ENCODE results near the gene NTM.

NTM gene

GRCh38 chr11:131912134-131912533, 541.7 kb downstream of the NTM start:
- DNase-seq (ENCODE audit: low read depth, low spot score): no peak
- H3K27ac ChIP-seq: peak overlapping the region; percentile 77

DNA sequence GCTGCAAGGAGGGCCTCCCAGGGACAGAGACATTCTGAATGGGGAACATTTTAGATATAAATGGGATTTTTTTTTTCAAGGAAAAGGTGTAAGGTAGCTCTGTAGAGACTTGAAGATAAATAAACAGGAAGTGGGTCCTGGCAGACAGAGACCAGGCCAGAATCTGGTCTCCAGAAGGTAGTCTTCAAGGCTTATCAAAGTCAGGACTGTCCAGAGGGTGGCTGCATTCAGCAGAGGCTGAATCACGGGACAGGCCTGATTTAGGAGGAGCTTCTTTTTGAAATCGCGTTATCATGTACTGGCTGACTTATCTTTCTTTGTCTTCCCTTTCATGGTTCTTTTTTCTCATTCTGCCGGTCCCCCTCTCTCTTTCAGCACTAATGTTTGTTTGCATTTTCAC, 542.9 kb downstream of the NTM start:
- no peak for DNase-seq (ENCODE audit: low read depth, low spot score)
- peak overlapping the region; percentile 77 for H3K27ac ChIP-seq

- no peak overlapping the region for H3K27ac ChIP-seq
- DNase-seq (ENCODE audit: low read depth, low spot score): no peak
These were observed 544.0 kb downstream of the NTM start for GRCh38 chr11:131914361-131914774.

GRCh38 chr11:131916638-131917037, 546.2 kb downstream of the NTM start:
- no peak overlapping the region for H3K27ac ChIP-seq
- no peak for DNase-seq (ENCODE audit: low read depth, low spot score)

GRCh38 chr11:131917634-131918384, 547.4 kb downstream of the NTM start:
- H3K27ac ChIP-seq: no peak overlapping the region
- no peak for DNase-seq (ENCODE audit: low read depth, low spot score)

- DNase-seq (ENCODE audit: low read depth, low spot score): no peak
- H3K27ac ChIP-seq: no peak overlapping the region
These were observed 548.2 kb downstream of the NTM start for GRCh38 chr11:131918663-131919062.

- DNase-seq (ENCODE audit: low read depth, low spot score): no peak
- H3K27ac ChIP-seq: no peak overlapping the region
These were observed 551.8 kb downstream of the NTM start for GRCh38 chr11:131922220-131922619.

DNA sequence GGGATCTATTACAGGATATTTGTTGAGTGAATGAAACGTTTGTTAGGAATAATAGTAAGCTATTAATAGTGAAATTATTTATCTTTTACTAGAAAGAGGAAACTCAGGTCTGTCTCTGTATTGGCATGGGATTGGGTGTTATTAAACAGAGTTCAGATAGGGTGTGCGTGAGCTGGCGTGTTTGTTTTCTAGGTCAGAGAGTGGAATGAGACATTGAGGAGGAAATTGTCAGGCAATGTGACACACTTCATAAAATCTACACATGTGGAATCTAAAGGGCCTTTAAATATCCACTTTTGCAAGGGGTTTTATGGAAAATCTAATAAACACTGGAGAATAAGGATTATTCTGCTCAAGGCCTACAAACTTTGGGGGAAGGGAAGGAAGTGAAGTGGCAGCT, 552.9 kb downstream of the NTM start:
- DNase-seq (ENCODE audit: low read depth, low spot score): no peak
- no peak overlapping the region for H3K27ac ChIP-seq

DNA sequence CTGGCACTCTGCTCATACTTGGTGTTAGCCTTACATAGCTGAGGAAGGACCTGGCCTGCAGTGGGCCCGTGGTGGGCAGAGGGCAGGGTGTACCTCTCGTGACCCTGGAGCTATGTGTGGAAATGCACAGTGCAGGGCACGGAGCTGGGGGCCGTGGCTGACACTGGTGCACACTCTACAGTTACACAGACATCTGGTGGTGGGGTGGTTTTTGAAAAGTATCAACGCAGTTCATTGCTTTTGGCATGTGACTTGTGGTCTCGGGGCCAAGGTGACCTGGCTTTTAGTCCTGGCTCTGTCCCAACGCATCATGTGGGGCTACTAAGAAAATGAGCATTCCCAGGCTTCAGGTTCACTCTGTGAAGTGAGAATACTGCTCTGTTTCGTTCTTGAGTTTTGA, 553.6 kb downstream of the NTM start:
- peak overlapping the region; percentile 16 for H3K27ac ChIP-seq

DNA sequence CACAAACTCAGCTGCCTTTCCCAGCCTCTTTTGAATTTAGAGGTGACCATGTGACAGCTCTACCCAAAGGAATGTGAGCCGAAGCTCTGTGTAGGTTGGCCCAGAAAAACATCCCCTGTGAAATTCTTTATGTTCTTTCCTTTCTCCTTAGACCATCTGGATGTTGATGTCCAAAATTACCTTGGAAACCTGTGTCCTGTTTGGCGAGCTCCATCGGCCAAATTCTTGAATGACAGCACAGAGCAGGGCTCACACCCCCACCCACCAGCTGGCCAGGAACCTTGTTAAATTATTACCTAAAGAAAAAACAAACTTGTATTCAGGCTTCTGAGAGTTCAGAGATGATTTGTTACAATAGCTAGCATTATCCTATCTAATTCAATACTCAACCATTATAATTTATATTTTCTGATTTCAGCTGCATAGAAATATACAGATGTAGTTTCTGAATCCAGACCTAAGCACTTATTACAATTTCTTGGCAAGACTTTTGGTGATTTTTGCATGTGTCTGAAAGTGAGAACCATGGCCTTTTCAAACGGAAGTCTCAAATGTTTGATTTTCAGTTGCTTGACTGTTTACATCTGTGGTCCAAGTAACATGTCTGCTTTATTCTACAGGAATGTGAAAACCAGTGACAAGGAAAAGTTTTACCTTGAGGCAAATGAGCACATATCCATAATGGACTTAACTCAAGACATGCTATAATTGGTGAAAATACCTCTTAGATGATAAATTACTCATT, 554.2 kb downstream of the NTM start:
- peak overlapping the region; percentile 16 for H3K27ac ChIP-seq
- no peak for DNase-seq (ENCODE audit: low read depth, low spot score)

More for the DNA sequence above, 553.6 kb downstream of the NTM start:
- DNase-seq (ENCODE audit: low read depth, low spot score): no peak

DNA sequence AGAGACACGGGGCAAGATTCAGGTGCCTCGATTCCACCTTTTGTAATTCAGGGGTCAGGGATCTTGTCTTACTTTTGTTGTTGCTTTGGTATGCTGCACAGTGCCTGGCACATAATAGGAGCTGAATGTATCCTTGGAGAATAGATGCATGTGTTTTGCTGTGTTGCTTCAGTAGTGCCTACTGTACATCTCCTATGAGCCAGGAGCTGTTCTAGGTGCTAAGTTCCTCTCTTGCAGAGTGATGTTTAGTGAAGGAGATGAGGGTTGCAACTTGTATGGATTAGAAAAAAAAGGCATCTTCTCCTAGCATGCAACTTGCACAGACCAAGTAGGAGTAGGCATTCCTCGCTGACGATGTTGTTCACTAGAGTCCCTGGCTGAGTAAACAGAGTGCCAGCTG, 555.4 kb downstream of the NTM start:
- no peak overlapping the region for H3K27ac ChIP-seq
- no peak for DNase-seq (ENCODE audit: low read depth, low spot score)

GRCh38 chr11:131928992-131929391, 558.6 kb downstream of the NTM start:
- H3K27ac ChIP-seq: no peak overlapping the region
- DNase-seq (ENCODE audit: low read depth, low spot score): no peak

DNA sequence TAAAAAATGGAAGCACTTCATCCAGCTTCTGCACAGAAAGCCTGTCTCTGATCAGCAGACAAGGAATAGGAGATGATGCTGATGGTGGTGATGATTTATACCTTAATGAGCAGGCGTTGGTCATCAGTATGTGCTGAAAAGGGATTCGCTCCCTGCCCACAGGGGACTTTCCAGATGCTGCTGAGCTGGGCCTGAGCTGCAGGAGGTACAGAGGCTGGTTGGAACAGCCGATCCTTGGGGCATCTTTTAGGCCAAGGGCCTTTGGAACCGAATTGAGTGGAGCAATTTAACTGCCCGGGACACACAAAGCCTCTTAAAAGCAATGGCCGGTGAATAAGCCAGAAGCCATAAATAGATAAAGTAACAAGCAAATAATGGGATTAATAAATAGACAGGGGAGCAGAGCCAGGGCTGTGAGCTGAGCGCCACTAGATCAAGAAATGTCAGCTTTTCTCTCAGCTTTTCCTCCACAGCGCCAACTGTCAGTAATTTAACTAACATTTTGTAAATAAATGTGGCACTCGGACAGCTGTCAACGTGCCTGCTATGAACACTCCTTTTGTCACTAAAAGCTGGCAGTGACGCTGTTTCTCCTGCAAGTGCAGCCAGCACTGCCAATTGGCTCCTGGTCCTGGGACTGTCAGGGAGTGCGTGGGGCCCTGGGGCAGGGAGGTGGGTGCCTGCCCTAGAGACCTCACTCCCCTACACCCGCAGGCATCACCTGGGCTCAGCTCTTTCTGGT, 562.3 kb downstream of the NTM start:
- DNase-seq (ENCODE audit: low read depth, low spot score): no peak
- no peak overlapping the region for H3K27ac ChIP-seq

GRCh38 chr11:131934006-131934405, 563.6 kb downstream of the NTM start:
- H3K27ac ChIP-seq: no peak overlapping the region
- DNase-seq (ENCODE audit: low read depth, low spot score): no peak

DNA sequence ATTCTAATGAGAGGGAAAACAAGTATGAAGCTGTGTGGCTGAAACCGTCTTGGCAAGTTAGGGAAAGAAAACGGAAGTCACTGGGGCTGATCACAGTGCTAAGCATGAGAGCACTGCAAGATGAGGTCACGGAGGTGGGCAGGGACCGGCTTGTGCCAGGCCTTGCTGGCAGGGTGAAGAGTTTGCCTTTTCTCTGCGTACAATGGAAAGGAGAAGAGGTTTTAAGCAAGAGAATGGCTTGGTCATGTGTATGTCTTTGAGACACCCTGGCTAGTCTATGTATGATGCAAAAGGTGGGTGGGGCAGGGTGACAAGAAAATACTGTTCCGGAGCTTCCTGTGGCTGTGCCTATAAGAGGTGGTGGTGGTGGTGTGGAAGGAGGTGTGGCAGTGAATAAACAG, 567.9 kb downstream of the NTM start:
- H3K27ac ChIP-seq: peak overlapping the region; percentile 56
- DNase-seq (ENCODE audit: low read depth, low spot score): no peak

- DNase-seq (ENCODE audit: low read depth, low spot score): no peak
- no peak overlapping the region for H3K27ac ChIP-seq
These were observed 569.7 kb downstream of the NTM start for GRCh38 chr11:131940126-131940525.

- DNase-seq (ENCODE audit: low read depth, low spot score): no peak
- no peak overlapping the region for H3K27ac ChIP-seq
These were observed 572.5 kb downstream of the NTM start for GRCh38 chr11:131942878-131943277.

DNA sequence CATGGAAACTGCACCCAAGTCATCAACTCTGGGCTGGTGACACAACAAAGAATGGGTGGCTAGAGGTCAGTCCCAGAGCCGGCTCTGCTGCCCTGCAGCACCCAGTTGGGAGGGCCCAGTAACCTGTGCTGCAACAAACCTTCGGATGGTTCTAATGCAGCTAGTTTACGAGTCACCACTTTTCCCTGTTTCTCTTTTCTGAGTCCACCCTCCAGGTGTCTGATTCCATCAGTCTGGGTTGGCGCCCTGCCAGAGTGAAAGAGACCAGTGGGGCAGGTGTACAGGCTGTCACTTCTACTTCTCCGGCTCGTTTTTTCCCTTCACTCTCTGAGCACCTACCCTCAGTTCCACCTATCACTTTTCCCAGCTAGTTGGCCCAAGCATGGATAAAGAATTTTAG, 572.9 kb downstream of the NTM start:
- DNase-seq (ENCODE audit: low read depth, low spot score): no peak
- no peak overlapping the region for H3K27ac ChIP-seq

DNA sequence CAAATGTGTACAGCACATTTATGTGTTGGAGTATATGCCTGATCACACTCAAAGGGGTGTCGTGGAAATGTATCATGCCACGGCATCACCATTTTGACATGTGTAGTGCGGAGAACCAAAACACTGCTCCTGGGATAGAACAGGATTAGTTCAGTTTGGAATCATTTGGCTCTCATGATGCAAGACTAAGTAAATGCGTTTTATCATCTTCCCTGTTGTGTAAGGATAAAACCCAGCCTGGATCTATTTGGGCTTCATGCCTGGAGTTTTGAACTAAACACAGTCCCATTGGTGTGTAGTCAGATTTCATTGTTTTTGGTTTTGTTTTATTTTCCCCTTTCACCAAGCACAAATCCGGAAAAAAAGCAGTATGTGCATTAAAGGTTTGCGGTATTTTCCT, 574.3 kb downstream of the NTM start:
- no peak overlapping the region for H3K27ac ChIP-seq
- no peak for DNase-seq (ENCODE audit: low read depth, low spot score)

GRCh38 chr11:131945706-131946105, 575.3 kb downstream of the NTM start:
- no peak for DNase-seq (ENCODE audit: low read depth, low spot score)
- H3K27ac ChIP-seq: no peak overlapping the region

DNA sequence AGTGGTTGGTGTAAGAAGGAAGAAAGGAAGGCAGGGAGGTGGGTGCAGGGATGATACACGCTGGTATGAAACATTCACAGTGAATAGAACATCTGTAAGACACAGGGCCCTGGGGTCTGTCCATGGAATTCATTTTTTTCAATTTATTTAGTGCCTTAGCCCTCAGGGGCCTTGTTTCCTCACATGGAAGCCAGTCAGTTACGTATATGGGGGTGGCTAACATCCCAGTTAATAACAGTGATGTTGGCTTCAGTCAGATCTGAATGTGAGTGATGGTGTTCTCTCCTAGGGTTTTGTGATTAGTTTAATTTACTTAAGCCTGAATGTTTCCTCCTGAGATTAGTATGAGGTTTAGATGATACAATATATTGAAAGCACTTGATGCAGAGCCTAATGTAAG, 577.1 kb downstream of the NTM start:
- no peak for DNase-seq (ENCODE audit: low read depth, low spot score)
- no peak overlapping the region for H3K27ac ChIP-seq
